HG02610 (cell line): ENCODE data around the gene SUN2.

Experiments used
- ATAC-seq: cut with Tn5 transposase; IDR thresholded peaks from one replicate; pipeline ENCODE4 v1.9.1; 2021; ENCODE audit warnings: mild to moderate bottlenecking, moderate library complexity; ENCODE audit not compliant: unreplicated experiment

Gene SUN2

GRCh38 chr22:38781033-38781432 lies 25.2 kb upstream of the SUN2 start:
- no peak for ATAC-seq

DNA sequence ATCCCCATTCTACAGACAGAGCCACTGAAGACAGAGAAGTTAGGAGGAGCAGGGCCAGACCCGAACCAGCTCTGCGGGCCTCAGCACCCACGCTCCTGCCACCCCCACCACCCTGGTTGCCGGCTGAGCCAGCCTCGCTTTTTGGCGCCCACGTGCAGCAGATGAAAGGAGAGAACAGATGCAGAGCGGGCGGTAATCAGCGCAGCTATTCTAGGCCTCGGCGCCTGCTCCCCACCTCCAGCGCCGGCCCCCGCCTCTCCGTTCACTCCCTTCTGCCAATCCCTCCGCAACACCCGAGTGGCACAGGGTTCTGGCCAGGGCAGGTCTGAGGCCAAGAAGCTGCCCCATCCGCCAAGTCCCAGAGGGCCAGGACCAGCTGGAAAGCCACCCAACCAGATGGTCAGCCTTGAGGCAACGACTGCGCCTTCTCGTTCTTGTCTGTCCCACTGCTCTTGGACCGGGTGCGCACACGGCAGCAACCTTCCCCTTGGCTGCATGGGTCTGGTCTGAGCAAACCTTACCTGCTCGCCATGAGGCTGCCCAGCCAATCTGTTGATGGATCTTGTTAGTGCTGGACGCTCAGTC lies 21.4 kb upstream of the SUN2 start:
- ATAC-seq: no peak

DNA sequence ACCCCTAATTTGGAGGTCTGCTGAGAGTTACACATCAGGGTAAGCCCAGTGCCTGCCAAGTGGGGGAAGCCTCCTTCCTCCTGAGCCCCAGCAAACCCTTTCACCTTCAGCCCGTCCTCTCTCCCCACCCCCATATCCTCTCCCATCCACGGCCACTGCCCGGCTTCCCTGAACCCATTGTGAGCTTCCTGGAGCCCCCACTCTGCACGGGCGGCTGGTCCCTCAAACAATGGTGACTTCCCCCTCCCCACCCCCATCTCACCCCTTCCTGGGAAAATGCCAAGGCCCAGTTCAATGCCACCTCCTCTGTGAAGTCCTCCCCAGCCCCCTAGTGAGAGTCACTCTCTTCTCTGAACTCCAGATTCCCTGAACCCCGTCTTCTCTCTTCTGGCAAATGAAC lies 20.3 kb upstream of the SUN2 start:
- ATAC-seq: no peak

GRCh38 chr22:38775656-38776055 lies 19.9 kb upstream of the SUN2 start:
- ATAC-seq: no peak

GRCh38 chr22:38774496-38775166 lies 18.8 kb upstream of the SUN2 start:
- ATAC-seq: no peak

- ATAC-seq: no peak
Measured at GRCh38 chr22:38773363-38773946, 17.7 kb upstream of the SUN2 start.

- no peak for ATAC-seq
Measured at GRCh38 chr22:38772623-38772873, 16.8 kb upstream of the SUN2 start.

GRCh38 chr22:38770257-38770949 lies 14.6 kb upstream of the SUN2 start:
- ATAC-seq: no peak

- no peak for ATAC-seq
Measured at GRCh38 chr22:38768036-38768435, 12.2 kb upstream of the SUN2 start.

- no peak for ATAC-seq
Measured at GRCh38 chr22:38767313-38767712, 11.5 kb upstream of the SUN2 start.

DNA sequence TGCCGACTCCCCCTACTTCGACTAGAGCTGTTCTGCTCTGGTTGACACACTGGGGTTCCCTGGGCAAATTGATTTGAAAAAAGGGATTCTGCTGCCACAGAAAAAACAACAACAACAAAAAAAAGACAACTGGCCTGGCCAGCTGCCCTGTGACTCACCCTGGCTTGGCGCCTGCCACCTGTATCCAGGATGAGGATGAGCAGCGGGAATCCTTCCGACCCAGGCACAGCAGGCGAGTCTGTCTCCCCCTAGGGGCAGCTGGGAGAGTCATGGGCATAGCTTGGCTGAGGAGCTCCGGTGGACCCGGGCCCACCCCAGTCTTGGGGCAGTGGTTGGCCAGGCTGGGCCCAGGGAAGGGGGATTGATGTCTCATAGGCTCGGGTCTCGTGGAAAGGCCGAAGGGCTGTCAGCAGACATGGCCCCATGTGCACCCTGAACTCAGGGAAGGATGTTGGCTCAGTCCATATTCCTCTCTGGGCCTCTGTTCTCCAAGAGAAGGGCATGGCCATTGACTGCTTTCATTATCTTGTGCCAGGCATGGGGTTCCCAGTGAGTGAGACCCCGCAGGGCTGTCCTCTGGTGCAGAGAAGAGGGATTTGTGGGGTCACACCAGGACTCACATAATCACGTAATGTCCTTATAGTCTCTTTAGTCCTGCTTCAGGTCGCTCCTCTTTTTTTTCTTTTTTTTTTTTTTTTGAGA lies 10.4 kb upstream of the SUN2 start:
- no peak for ATAC-seq

GRCh38 chr22:38762551-38762983 lies 6.8 kb upstream of the SUN2 start:
- ATAC-seq: no peak

DNA sequence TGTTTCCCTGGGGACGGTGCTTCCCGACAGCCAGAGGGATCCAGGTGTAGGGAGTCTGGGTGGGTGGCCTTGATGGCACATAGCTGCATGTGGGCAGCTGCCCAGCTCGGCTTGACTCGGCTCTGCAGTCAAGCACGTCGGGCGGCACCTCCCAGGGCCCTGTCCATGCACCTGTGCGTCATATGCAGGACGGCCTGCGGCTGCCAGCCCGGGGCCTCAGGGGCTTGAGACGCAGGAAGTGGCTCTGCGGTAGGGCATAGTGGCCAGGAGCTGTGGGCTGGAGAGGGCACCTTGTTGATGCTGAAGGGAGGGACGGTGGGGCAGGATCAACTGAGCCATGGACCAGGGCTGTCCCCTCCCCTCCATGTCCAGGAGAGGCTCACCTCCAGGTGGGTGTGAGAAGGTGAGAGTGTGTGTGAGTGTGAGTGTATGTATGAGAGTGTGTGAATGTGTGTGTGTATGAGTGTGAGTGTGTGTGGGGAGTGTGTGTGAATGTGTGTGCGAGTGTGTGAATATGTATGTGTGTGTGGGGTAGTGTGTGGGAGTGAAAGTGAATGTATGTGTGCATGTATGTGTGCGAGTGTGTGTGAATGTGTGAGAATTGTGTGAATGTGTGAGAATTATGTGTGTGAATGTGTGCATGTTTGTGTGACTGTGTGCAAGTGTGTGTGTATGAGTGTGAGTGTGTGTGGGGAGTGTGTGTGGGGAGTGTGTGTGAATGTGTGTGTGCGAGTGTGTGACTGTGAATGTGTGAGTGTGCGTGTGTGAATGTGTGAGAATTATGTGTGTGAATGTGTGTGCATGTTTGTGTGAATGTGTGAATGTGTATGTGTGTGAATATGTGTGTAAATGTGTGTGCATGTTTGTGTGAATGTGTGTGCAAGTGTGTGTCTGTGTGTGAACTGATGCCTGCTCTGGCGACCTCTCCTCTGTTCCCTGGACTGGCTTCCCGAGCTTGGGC lies 5.7 kb upstream of the SUN2 start:
- no peak for ATAC-seq

- ATAC-seq: no peak
Measured at GRCh38 chr22:38760477-38761201, 4.8 kb upstream of the SUN2 start.

GRCh38 chr22:38759005-38759404 lies 3.2 kb upstream of the SUN2 start:
- ATAC-seq: no peak

DNA sequence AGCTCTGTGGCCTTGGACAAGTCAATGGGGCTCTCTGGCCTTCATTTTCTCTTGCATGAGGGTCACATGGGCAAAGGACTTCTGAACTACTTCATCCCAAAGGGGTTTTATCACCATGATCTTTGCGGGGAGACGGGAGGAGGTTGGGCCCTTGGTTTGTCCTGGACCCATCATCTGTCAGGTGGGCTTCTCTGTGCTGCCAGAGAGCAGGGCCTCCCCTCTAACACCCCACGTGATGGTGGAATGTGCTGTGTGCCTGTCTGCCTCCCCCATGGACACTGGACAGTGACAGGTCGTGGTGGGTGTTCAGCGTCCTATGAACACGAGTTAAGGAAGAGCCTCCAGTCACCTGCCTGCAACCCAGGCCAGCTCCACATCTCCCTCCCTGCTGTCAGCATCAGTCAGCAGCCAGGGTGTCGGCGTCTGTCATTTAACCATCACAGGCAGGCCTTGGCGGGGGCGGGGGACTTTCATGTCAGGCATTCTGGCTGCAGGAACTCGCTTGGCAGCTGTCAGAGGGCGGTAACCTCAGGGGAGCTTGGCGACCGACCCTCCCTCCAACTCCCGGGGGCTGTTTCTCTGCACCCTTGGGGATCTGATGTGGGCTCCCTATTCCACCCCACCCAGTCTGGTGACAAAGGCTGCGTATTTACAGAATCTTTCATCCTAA lies 2.6 kb upstream of the SUN2 start:
- no peak for ATAC-seq

- ATAC-seq: no peak
Measured at GRCh38 chr22:38757464-38757757, 1.6 kb upstream of the SUN2 start.

- no peak for ATAC-seq
Measured at GRCh38 chr22:38756711-38757463, 1.1 kb upstream of the SUN2 start.
